Measurements from ENCODE around the gene PLAAT2.
"Not testable (repeated sequence)": the region's sequence is repeated elsewhere in the genome, so short reads cannot be mapped to it uniquely, and the experiment has no call there.

PLAAT2 gene

DNA sequence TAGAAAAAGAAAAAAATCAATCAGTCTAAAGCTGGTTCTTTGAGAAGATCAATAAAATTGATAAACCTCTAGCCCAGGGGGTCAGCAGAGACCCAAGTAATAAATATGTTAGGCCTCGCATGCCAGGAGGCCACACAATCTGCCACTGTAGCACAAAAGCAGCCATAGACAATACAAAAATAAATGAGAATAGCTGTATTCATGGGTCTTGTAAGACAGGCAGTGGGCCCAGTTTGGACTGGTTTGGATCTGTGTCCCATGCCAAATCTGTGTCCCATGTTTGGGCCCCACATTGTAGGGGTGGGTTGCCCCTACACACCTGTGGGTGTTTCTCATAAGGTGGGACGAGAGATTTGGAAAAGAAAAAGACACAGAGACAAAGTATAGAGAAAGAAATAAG, 33.2 kb downstream of the PLAAT2 start:
- Histone ChIP-seq H3K4me1 (ENCODE audit: control insufficient read depth in 1 of 2, insufficient read depth in 2 of 2, low read length in 2 of 2) (no peaks in the 10 kb centered on the region), H3K9me3 (ENCODE audit: control insufficient read depth in 1 of 2, low read length in 2 of 2) (no peaks in the 10 kb centered on the region), H3K4me3 (ENCODE audit: low read depth in 1 of 2, low read length in 2 of 2) (no peak overlapping the region), H3K36me3 (ENCODE audit: control insufficient read depth in 1 of 2, insufficient read depth in 2 of 2, low read length in 2 of 2) (no peaks in the 10 kb centered on the region), H3K27me3 (ENCODE audit: low read depth, low read length) (no peaks in the 10 kb centered on the region), H3K27ac (ENCODE audit: low read length) (no peak overlapping the region)

DNA sequence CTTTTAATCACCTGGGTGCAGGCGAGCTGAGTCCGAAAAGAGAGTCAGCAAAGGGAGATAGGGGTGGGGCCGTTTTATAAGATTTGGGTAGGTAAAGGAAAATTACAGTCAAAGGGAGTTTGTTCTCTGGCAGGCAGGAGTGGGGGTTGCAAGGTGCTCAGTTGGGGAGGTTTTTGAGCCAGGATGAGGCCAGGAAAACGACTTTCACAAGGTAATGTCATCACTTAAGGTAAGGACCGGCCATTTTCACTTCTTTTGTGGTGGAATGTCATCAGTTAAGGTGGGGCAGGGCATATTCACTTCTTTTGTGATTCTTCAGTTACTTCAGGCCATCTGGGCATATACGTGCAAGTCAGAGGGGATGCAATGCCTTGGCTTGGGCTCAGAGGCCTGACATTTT, 33.8 kb downstream of the PLAAT2 start:
- H3K27me3 ChIP-seq (ENCODE audit: low read depth, low read length); H3K9me3 ChIP-seq (ENCODE audit: control insufficient read depth in 1 of 2, low read length in 2 of 2); H3K4me3 ChIP-seq (ENCODE audit: low read depth in 1 of 2, low read length in 2 of 2); H3K4me1 ChIP-seq (ENCODE audit: control insufficient read depth in 1 of 2, insufficient read depth in 2 of 2, low read length in 2 of 2); H3K36me3 ChIP-seq (ENCODE audit: control insufficient read depth in 1 of 2, insufficient read depth in 2 of 2, low read length in 2 of 2); H3K27ac ChIP-seq (ENCODE audit: low read length): not testable (repeated sequence)

DNA sequence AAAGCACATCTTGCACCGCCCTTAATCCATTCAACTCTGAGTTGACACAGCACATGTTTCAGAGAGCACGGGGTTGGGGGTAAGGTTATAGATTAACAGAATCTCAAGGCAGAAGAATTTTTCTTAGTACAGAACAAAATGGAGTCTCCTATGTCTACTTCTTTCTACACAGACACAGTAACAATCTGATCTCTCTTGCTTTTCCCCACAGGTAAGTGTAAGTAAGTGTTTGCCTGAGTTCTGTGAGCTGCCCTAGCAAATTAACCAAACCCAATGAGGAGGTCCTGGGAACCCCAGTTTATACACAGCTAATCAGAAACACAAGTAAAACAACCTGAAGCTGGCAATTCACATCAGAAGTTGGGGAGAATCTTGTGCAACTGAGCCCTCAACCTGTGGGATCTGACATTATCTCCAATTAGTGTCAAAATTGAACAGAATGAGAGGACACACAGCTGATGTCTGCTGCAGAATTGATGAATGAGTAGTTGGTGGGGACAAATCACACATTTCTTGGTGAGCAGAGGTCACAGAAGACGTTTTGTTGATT, 34.4 kb downstream of the PLAAT2 start:
- not testable (repeated sequence) for H3K4me1 ChIP-seq (ENCODE audit: control insufficient read depth in 1 of 2, insufficient read depth in 2 of 2, low read length in 2 of 2); H3K27me3 ChIP-seq (ENCODE audit: low read depth, low read length); H3K36me3 ChIP-seq (ENCODE audit: control insufficient read depth in 1 of 2, insufficient read depth in 2 of 2, low read length in 2 of 2); H3K9me3 ChIP-seq (ENCODE audit: control insufficient read depth in 1 of 2, low read length in 2 of 2); H3K4me3 ChIP-seq (ENCODE audit: low read depth in 1 of 2, low read length in 2 of 2); H3K27ac ChIP-seq (ENCODE audit: low read length)

DNA sequence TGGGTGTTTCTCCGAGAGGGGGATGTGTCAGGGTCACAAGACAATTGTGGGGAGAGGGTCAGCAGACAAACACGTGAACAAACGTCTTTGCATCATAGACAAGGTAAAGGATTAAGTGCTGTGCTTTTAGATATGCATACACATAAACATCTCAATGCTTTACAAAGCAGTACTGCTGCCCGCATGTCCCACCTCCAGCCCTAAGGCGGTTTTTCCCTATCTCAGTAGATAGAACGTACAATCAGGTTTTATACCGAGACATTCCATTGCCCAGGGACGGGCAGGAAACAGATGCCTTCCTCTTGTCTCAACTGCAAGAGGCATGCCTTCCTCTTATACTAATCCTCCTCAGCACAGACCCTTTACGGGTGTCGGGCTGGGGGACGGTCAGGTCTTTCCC, 35.0 kb downstream of the PLAAT2 start:
- H3K36me3 ChIP-seq (ENCODE audit: control insufficient read depth in 1 of 2, insufficient read depth in 2 of 2, low read length in 2 of 2); H3K27ac ChIP-seq (ENCODE audit: low read length); H3K9me3 ChIP-seq (ENCODE audit: control insufficient read depth in 1 of 2, low read length in 2 of 2); H3K4me1 ChIP-seq (ENCODE audit: control insufficient read depth in 1 of 2, insufficient read depth in 2 of 2, low read length in 2 of 2); H3K27me3 ChIP-seq (ENCODE audit: low read depth, low read length); H3K4me3 ChIP-seq (ENCODE audit: low read depth in 1 of 2, low read length in 2 of 2): not testable (repeated sequence)

DNA sequence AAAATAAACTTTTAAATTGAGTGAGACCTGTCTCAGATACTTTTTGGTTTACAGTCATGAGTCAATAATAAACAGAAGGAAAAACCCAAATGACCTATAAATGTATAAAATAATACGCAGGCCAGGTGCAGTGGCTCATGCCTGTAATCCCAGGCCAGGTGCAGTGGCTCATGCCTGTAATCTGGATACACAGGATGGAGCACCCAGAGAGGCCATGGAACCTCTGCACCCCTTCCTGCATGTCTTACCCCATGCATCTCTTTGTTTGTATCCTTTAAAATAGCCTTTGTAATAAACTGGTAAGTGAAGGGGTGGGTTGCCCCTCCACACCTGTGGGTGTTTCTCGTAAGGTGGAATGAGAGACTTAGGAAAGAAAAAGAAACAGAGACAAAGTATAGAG, 35.5 kb downstream of the PLAAT2 start:
- Histone ChIP-seq H3K9me3 (ENCODE audit: control insufficient read depth in 1 of 2, low read length in 2 of 2) (no peaks in the 10 kb centered on the region), H3K27ac (ENCODE audit: low read length) (no peak overlapping the region)

DNA sequence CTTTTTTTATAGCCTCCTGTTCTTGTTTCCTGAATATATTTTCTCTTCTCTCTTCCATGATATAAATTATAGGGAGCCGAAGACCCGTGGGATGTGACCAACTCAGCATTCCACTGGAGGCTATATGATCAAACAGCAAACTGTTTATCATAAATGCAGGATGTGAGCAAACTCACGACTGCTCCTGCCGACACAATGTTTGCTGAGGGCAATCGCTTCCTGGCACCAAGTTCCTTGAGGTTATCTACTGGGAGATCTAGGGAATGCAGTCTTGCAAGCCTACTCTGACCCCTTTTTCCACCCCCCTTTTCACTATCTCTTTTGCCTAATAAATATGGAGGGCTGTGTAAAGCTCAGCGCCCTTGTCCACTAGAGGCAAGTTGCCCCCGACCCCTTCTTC, 40.0 kb downstream of the PLAAT2 start:
- Histone ChIP-seq H3K9me3 (ENCODE audit: control insufficient read depth in 1 of 2, low read length in 2 of 2) (no peaks in the 10 kb centered on the region), H3K27me3 (ENCODE audit: low read depth, low read length) (no peaks in the 10 kb centered on the region), H3K36me3 (ENCODE audit: control insufficient read depth in 1 of 2, insufficient read depth in 2 of 2, low read length in 2 of 2) (no peaks in the 10 kb centered on the region), H3K4me3 (ENCODE audit: low read depth in 1 of 2, low read length in 2 of 2) (no peak overlapping the region), H3K4me1 (ENCODE audit: control insufficient read depth in 1 of 2, insufficient read depth in 2 of 2, low read length in 2 of 2) (no peaks in the 10 kb centered on the region), H3K27ac (ENCODE audit: low read length) (no peak overlapping the region)

More for the DNA sequence above, 35.5 kb downstream of the PLAAT2 start:
- Histone ChIP-seq H3K4me3 (ENCODE audit: low read depth in 1 of 2, low read length in 2 of 2) (no peak overlapping the region), H3K27me3 (ENCODE audit: low read depth, low read length) (no peaks in the 10 kb centered on the region), H3K36me3 (ENCODE audit: control insufficient read depth in 1 of 2, insufficient read depth in 2 of 2, low read length in 2 of 2) (no peaks in the 10 kb centered on the region), H3K4me1 (ENCODE audit: control insufficient read depth in 1 of 2, insufficient read depth in 2 of 2, low read length in 2 of 2) (no peaks in the 10 kb centered on the region)

DNA sequence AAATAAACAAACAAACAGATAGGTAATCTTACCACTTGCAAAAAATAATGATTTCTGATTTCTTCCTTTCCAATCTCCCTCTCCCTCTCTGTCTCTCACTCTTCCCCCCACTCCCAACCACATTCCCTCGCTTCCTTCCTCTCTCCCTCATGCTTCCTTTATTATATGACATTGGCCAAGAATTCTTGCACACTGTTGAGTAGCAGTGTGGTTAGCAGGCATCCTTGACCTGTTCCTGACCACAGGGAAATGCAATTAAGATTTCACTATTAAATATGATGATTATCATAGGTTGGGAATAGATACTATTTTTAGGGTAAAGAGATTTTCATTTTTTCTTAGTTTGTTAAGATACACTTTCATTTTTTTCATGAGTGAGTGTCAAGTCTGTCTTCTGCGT, 41.3 kb downstream of the PLAAT2 start:
- no peak overlapping the region for H3K4me3 ChIP-seq (ENCODE audit: low read depth in 1 of 2, low read length in 2 of 2)
- H3K36me3 ChIP-seq (ENCODE audit: control insufficient read depth in 1 of 2, insufficient read depth in 2 of 2, low read length in 2 of 2) = no peaks in the 10 kb centered on the region
- no peak overlapping the region for H3K27ac ChIP-seq (ENCODE audit: low read length)
- H3K27me3 ChIP-seq (ENCODE audit: low read depth, low read length) = no peaks in the 10 kb centered on the region
- H3K4me1 ChIP-seq (ENCODE audit: control insufficient read depth in 1 of 2, insufficient read depth in 2 of 2, low read length in 2 of 2) = no peaks in the 10 kb centered on the region
- no peaks in the 10 kb centered on the region for H3K9me3 ChIP-seq (ENCODE audit: control insufficient read depth in 1 of 2, low read length in 2 of 2)

DNA sequence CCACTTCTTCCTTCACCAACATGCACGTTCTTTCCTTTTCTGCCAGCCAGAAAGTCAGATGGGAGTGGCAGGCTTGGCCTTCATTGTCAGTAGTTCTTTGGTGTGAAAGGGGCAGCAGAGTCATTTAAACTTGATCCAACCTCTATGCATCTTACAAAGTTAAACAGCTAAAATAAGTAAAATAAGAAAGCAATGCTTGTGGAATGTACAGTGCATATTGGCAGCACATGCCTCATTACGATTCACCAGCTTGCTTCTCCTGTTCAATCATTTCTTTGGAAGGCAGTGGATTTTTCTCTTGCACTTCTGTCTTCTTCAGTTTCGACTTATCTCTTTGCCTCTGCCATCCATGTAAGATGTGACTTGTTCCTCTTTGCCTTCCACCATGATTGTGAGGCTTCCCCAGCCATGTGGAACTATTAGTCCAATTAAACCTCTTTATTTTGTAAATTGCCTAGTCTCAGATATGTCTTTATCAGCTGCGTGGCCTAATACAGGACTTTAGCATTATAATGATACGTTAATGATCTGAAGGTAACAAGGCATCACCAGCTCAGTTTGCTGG, 42.5 kb downstream of the PLAAT2 start:
- Histone ChIP-seq H3K4me1 (ENCODE audit: control insufficient read depth in 1 of 2, insufficient read depth in 2 of 2, low read length in 2 of 2) (no peaks in the 10 kb centered on the region), H3K4me3 (ENCODE audit: low read depth in 1 of 2, low read length in 2 of 2) (no peak overlapping the region), H3K9me3 (ENCODE audit: control insufficient read depth in 1 of 2, low read length in 2 of 2) (no peaks in the 10 kb centered on the region), H3K36me3 (ENCODE audit: control insufficient read depth in 1 of 2, insufficient read depth in 2 of 2, low read length in 2 of 2) (no peaks in the 10 kb centered on the region), H3K27me3 (ENCODE audit: low read depth, low read length) (no peaks in the 10 kb centered on the region), H3K27ac (ENCODE audit: low read length) (no peak overlapping the region)

DNA sequence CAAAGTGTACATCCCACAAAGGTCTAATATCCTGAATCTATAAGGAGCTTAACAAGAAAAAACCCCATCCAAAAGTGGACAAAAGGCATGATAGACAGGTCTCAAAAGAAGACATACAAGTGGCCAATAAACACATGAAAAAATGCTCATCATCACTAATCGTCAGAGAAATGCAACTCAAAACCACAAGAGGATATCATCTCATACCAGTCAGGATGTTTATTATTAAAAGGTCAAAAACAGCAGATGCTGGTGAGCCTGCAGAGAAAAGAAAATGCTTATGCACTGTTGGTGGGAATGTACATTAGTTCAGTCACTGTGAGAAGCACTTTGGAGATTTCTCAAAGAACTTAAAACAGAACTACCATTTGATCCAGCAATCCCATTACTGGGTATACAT, 44.6 kb downstream of the PLAAT2 start:
- Histone ChIP-seq H3K27ac (ENCODE audit: low read length) (no peak overlapping the region), H3K9me3 (ENCODE audit: control insufficient read depth in 1 of 2, low read length in 2 of 2) (no peaks in the 10 kb centered on the region), H3K27me3 (ENCODE audit: low read depth, low read length) (no peaks in the 10 kb centered on the region), H3K36me3 (ENCODE audit: control insufficient read depth in 1 of 2, insufficient read depth in 2 of 2, low read length in 2 of 2) (no peaks in the 10 kb centered on the region), H3K4me3 (ENCODE audit: low read depth in 1 of 2, low read length in 2 of 2) (no peak overlapping the region), H3K4me1 (ENCODE audit: control insufficient read depth in 1 of 2, insufficient read depth in 2 of 2, low read length in 2 of 2) (no peaks in the 10 kb centered on the region)

DNA sequence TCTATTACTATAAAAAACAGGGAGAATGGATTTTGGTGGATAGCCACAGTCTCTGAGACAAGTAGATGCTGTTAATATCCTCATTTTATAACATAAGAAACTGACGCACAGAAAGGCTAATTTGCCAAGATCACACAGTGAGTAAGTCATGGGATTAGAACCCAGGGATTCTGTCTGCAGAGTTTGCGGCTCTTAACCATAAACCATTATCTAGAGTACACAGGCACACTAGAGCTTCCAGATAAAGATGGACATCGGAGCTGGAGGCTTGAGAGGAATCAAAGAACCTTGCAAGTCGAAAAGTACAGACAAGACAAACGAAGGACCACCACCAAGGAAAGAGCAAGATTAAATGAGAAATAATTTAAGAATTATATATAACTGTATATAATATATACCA, 46.0 kb downstream of the PLAAT2 start:
- Histone ChIP-seq H3K27me3 (ENCODE audit: low read depth, low read length) (no peaks in the 10 kb centered on the region), H3K4me1 (ENCODE audit: control insufficient read depth in 1 of 2, insufficient read depth in 2 of 2, low read length in 2 of 2) (no peaks in the 10 kb centered on the region), H3K4me3 (ENCODE audit: low read depth in 1 of 2, low read length in 2 of 2) (no peak overlapping the region), H3K27ac (ENCODE audit: low read length) (no peak overlapping the region), H3K36me3 (ENCODE audit: control insufficient read depth in 1 of 2, insufficient read depth in 2 of 2, low read length in 2 of 2) (no peaks in the 10 kb centered on the region), H3K9me3 (ENCODE audit: control insufficient read depth in 1 of 2, low read length in 2 of 2) (no peaks in the 10 kb centered on the region)

DNA sequence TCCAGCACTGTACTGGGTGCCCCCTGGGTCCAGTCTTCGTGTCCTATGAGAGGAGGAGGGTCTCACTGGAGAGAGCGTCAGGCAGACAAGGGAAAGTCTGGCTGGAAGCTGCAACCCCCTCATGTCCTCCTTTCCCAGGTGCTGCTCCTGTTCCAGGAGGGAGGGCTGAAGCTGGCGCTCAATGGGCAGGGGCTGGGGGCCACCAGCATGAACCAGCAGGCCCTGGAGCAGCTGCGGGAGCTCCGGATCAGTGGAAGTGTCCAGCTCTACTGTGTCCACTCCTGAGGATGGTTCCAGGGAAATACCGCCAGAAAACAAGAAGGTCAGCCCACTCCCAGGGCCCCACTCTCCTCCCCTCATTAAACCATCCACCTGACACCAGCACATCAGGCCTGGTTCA, 47.1 kb downstream of the PLAAT2 start:
- Histone ChIP-seq H3K4me1 (ENCODE audit: control insufficient read depth in 1 of 2, insufficient read depth in 2 of 2, low read length in 2 of 2) (no peaks in the 10 kb centered on the region), H3K4me3 (ENCODE audit: low read depth in 1 of 2, low read length in 2 of 2) (no peak overlapping the region), H3K27me3 (ENCODE audit: low read depth, low read length) (no peaks in the 10 kb centered on the region), H3K9me3 (ENCODE audit: control insufficient read depth in 1 of 2, low read length in 2 of 2) (no peaks in the 10 kb centered on the region), H3K27ac (ENCODE audit: low read length) (no peak overlapping the region), H3K36me3 (ENCODE audit: control insufficient read depth in 1 of 2, insufficient read depth in 2 of 2, low read length in 2 of 2) (no peaks in the 10 kb centered on the region)

DNA sequence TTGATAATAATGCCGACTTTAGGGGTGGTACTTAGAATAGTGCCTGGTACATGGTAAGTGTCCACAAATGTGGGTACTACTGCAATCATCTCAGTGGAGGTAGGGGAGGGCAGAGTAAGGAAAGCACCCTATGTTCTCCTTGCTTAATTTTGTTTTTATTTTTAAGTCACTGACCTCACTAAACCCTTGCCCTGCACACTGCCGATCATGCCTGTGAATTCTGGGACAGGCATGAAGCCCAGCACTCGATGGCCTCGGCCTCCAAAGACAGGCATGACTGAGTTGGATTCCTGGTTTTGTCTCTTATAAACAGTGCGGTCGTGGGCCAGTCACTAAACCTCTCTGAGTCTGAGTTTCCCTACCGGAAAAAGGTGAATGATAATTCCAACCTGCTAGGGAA, 50.4 kb downstream of the PLAAT2 start:
- no peaks in the 10 kb centered on the region for H3K27me3 ChIP-seq (ENCODE audit: low read depth, low read length)
- H3K4me3 ChIP-seq (ENCODE audit: low read depth in 1 of 2, low read length in 2 of 2) = no peak overlapping the region
- H3K4me1 ChIP-seq (ENCODE audit: control insufficient read depth in 1 of 2, insufficient read depth in 2 of 2, low read length in 2 of 2) = no peaks in the 10 kb centered on the region
- no peak overlapping the region for H3K27ac ChIP-seq (ENCODE audit: low read length)
- H3K9me3 ChIP-seq (ENCODE audit: control insufficient read depth in 1 of 2, low read length in 2 of 2) = no peaks in the 10 kb centered on the region
- H3K36me3 ChIP-seq (ENCODE audit: control insufficient read depth in 1 of 2, insufficient read depth in 2 of 2, low read length in 2 of 2) = no peaks in the 10 kb centered on the region
